Activated B cell treated with CpG ODN at 0.5 μM for 24 hours (primary cell): Measurements from ENCODE around the gene PI4KA. TPM values are rescaled to one million over a fixed set of nuclear protein-coding genes. Genes with fewer than 3 reads are reported as not detected.
"Not testable (repeated sequence)": the region's sequence is repeated elsewhere in the genome, so short reads cannot be mapped to it uniquely, and the experiment has no call there.

Source experiments
- ATAC-seq: fragments of 200-7000 bp; cut with Tn5 transposase; one replicate; pipeline ENCODE4 v1.10.0; 2021; ENCODE audit warnings: low read depth, mild to moderate bottlenecking, moderate library complexity
- CTCF ChIA-PET: fragments of 350-600 bp; sonication (Branson Sonifier 250); formaldehyde crosslinking; loops from one replicate; lab custom pipeline; 2021; ENCODE audit warnings: antibody characterized with exemption; lab: Charles Lee
- POLR2A ChIA-PET: fragments of 350-600 bp; sonication (Branson Sonifier 250); formaldehyde crosslinking; loops from one replicate; lab custom pipeline; 2021; ENCODE audit warnings: antibody characterized with exemption; lab: Charles Lee
- DNase-seq: peaks from one replicate; pipeline ENCODE4 v3.0.0; 2022
- H3K27ac Mint-ChIP-seq: one replicate; pipeline ENCODE4 v1.8.0; 2020; ENCODE audit warnings: mixed read lengths
- H3K27me3 Mint-ChIP-seq: one replicate; pipeline ENCODE4 v1.8.0; 2021; ENCODE audit warnings: mixed read lengths
- H3K36me3 Mint-ChIP-seq: one replicate; pipeline ENCODE4 v1.8.0; 2021; ENCODE audit warnings: low read depth, mixed read lengths
- H3K4me1 Mint-ChIP-seq: one replicate; pipeline ENCODE4 v1.8.0; 2021; ENCODE audit warnings: mixed read lengths
- H3K4me3 Mint-ChIP-seq: one replicate; pipeline ENCODE4 v1.8.0; 2020; ENCODE audit warnings: mild to moderate bottlenecking, mixed read lengths
- H3K9me3 Mint-ChIP-seq: one replicate; pipeline ENCODE4 v1.8.0; 2020; ENCODE audit warnings: mixed read lengths
- intact Hi-C: fragments of 100-400 bp; cut with micrococcal nuclease; formaldehyde crosslinking; loops from one replicate; pipeline ENCODE4 v1.15.1; 2024
- total RNA-seq: library from RNA; stranded (reverse); gene quantifications from 2 replicates; pipeline ENCODE4 v1.2.3, GENCODE V29; 2022
- TF ChIP-seq, protein P1 (sequence below): fragments of 200-600 bp; IDR thresholded peaks from one replicate; pipeline ENCODE4 v1.8.0; 2022; ENCODE audit warnings: antibody characterized with exemption, mild to moderate bottlenecking

PI4KA gene
- total RNA-seq, 1 donor from 2014 or later = 114 TPM

DNA sequence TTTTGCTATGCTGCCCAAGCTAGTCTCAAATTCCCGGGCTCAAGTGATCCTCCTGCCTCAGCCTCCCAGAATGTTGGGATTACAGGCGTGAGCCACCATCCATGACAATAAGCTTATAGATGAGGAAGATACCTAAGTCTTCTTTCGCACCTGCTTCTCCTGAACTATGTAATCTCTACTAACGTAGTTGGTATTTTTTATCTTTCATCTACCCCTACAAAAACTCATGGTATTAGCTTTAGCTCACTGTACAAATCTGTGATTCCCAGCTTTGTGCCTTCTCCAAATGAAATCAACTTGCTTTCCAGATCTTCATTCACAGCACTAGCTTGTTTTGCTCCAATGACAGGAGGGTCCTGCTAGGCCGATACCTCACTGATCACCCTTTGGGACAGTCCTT lies 36.4 kb downstream of the PI4KA start:
- no peak overlapping the region for H3K4me3 Mint-ChIP-seq
- CTCF ChIA-PET = interaction anchor here (0.6 kb wide), 1 partner anchor 383 kb away, joined by 3 read pairs; no protein-coding TSS in a partner anchor
- ATAC-seq (no peak), DNase-seq (no peak)
- H3K27me3 Mint-ChIP-seq = no peaks in the 10 kb centered on the region
- no peak overlapping the region for H3K27ac Mint-ChIP-seq
- H3K36me3 Mint-ChIP-seq = peaks cover 68% of the 10 kb centered on the region
- no peaks in the 10 kb centered on the region for H3K9me3 Mint-ChIP-seq
- TF ChIP-seq, protein P1, sequence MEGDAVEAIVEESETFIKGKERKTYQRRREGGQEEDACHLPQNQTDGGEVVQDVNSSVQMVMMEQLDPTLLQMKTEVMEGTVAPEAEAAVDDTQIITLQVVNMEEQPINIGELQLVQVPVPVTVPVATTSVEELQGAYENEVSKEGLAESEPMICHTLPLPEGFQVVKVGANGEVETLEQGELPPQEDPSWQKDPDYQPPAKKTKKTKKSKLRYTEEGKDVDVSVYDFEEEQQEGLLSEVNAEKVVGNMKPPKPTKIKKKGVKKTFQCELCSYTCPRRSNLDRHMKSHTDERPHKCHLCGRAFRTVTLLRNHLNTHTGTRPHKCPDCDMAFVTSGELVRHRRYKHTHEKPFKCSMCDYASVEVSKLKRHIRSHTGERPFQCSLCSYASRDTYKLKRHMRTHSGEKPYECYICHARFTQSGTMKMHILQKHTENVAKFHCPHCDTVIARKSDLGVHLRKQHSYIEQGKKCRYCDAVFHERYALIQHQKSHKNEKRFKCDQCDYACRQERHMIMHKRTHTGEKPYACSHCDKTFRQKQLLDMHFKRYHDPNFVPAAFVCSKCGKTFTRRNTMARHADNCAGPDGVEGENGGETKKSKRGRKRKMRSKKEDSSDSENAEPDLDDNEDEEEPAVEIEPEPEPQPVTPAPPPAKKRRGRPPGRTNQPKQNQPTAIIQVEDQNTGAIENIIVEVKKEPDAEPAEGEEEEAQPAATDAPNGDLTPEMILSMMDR = no peak
- POLR2A ChIA-PET = no interaction called here
- intact Hi-C loops = no loop called here
- no peaks in the 10 kb centered on the region for H3K4me1 Mint-ChIP-seq

DNA sequence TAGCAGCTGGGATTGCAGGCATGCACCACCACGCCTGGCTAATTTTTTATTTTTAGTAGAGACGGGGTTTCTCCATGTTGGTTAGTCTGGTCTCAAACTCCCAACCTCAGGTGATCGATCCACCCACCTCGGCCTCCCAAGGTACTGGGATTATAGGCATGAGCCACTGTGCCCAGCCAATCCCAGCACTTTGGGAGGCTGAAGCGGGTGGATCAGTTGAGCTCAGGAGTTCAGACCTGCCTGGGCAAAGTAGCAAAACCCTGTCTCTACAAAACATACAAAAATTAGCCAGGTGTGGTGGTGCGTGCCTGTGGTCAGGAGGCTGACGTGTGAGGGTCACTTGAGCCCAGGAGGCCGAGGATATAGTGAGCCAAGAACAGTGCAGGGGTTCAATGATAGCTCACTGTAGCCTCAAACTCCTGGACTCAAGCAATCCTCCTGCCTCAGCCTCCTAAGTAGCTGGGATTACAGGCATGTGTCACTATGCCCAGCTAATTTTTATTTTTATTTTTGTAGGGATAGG lies 36.8 kb downstream of the PI4KA start:
- H3K4me3 Mint-ChIP-seq, CTCF ChIA-PET, intact Hi-C loops, POLR2A ChIA-PET, H3K4me1 Mint-ChIP-seq, ATAC-seq, H3K27me3 Mint-ChIP-seq, H3K9me3 Mint-ChIP-seq, H3K27ac Mint-ChIP-seq, DNase-seq: not testable (repeated sequence)
- H3K36me3 Mint-ChIP-seq = peaks cover 68% of the 10 kb centered on the region

DNA sequence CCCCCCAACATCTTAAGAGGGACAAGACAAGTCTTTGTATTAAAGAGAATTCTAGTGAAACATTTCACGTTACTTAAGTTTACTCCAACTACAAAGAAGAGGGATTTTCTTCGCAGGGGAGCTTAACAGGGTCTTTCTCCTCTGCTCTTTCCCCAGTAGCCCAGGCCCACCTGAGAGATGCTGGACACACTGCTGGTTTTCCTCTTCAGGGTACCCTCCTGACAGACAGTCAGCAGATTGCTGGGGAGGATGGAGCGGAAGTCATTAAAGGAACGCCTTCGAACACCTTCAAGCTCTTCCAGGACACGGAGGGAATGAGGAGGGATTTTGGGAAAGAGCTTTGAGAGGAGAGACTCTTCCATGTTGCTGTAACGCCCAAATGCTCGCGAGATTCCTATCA lies 39.1 kb downstream of the PI4KA start:
- H3K4me1 Mint-ChIP-seq = no peaks in the 10 kb centered on the region
- no peaks in the 10 kb centered on the region for H3K9me3 Mint-ChIP-seq
- POLR2A ChIA-PET = no interaction called here
- TF ChIP-seq, protein P1 = no peak
- no peak for DNase-seq
- no peak overlapping the region for H3K27ac Mint-ChIP-seq
- H3K4me3 Mint-ChIP-seq = no peak overlapping the region
- intact Hi-C loops = no loop called here
- no peaks in the 10 kb centered on the region for H3K27me3 Mint-ChIP-seq
- CTCF ChIA-PET = no interaction called here
- ATAC-seq = no peak
- H3K36me3 Mint-ChIP-seq = peaks cover 65% of the 10 kb centered on the region

DNA sequence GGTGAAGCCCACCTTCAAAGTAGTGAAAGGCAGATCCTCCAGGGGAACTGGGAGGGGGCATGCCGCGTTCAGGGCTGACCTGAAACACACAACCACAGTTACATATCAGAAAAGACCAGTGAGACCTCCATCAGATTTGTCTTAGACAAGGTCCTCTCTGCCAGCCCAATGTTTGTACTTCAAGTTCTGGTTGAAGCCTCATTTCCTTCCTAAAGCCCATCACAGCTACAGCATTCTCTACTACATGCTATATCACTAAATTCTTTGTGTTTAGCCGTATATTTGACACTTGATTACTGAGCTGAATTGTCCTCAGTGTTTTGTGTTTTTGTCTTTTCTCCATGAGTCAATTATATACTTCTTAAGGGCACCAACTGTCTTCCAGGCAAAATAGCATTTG lies 40.1 kb downstream of the PI4KA start:
- Mint-ChIP-seq H3K36me3 (peaks cover 63% of the 10 kb centered on the region), H3K9me3 (no peaks in the 10 kb centered on the region), H3K4me1 (no peaks in the 10 kb centered on the region), H3K4me3 (no peak overlapping the region), H3K27ac (no peak overlapping the region), H3K27me3 (no peaks in the 10 kb centered on the region)
- ATAC-seq (no peak), DNase-seq (no peak)
- TF ChIP-seq, protein P1 = no peak
- intact Hi-C loops = no loop called here
- POLR2A ChIA-PET = no interaction called here
- CTCF ChIA-PET = no interaction called here

DNA sequence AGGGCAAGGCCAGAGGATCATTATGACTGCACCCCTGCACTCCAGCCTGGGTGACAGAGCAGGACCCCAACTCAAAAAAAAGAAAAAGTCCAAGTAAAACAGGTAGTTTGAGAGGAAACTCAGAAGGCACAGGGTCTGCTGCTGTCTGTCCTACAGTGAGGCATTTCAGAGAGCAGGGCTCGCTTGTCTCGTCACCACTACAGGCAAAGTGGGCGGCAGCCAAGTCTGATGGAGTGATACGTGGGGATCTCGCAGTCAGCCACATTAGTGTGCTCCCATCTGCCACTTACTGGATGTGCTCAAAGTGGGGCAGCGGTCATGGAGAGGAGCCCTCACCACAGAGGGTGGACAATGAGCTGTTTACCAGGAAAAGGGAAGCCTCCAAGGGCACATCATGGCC lies 42.1 kb downstream of the PI4KA start:
- intact Hi-C loops = no loop called here
- no peak for DNase-seq

More for the DNA sequence above, 42.1 kb downstream of the PI4KA start:
- Mint-ChIP-seq H3K27ac (no peak overlapping the region), H3K27me3 (no peaks in the 10 kb centered on the region), H3K4me3 (no peak overlapping the region), H3K9me3 (no peaks in the 10 kb centered on the region), H3K4me1 (no peaks in the 10 kb centered on the region), H3K36me3 (peaks cover 74% of the 10 kb centered on the region)
- TF ChIP-seq, protein P1 = no peak
- ChIA-PET CTCF (no interaction called here), POLR2A (no interaction called here)
- no peak for ATAC-seq
